ENCODE measurements around the gene HPGDS.
"Not testable (repeated sequence)": the region's sequence is repeated elsewhere in the genome, so short reads cannot be mapped to it uniquely, and the experiment has no call there.

The HPGDS gene

GRCh38 chr4:94342694-94343093 is at the start of gene HPGDS:
Gene HPGDS (minus strand): TSS chr4:94342836. CDS start chr4:94334629, 8,207 bp downstream.
- Histone ChIP-seq H3K4me1 (ENCODE audit: control insufficient read depth, insufficient read depth, low read length) (no peaks in the 10 kb centered on the region), H3K4me3 (ENCODE audit: low read depth, low read length) (no peak within 1 kb of the TSS), H3K9me3 (ENCODE audit: control insufficient read depth, insufficient read depth, low read length) (no peaks in the 10 kb centered on the region), H3K9ac (ENCODE audit: low read depth, low read length) (no peak within 1 kb of the TSS), H3K36me3 (ENCODE audit: control insufficient read depth, insufficient read depth, low read length) (no peaks in the 10 kb centered on the region), H3K27me3 (ENCODE audit: control insufficient read depth, insufficient read depth, low read length) (no peaks in the 10 kb centered on the region)

GRCh38 chr4:94390804-94391410 is 48.3 kb upstream of the HPGDS start:
- Histone ChIP-seq H3K27me3 (ENCODE audit: control insufficient read depth, insufficient read depth, low read length) (no peaks in the 10 kb centered on the region), H3K4me1 (ENCODE audit: control insufficient read depth, insufficient read depth, low read length) (no peaks in the 10 kb centered on the region), H3K9me3 (ENCODE audit: control insufficient read depth, insufficient read depth, low read length) (no peaks in the 10 kb centered on the region), H3K36me3 (ENCODE audit: control insufficient read depth, insufficient read depth, low read length) (no peaks in the 10 kb centered on the region), H3K9ac (ENCODE audit: low read depth, low read length) (no peak overlapping the region), H3K4me3 (ENCODE audit: low read depth, low read length) (no peak overlapping the region)

GRCh38 chr4:94389595-94390267 is 47.1 kb upstream of the HPGDS start:
- Histone ChIP-seq H3K36me3 (ENCODE audit: control insufficient read depth, insufficient read depth, low read length) (no peaks in the 10 kb centered on the region), H3K9me3 (ENCODE audit: control insufficient read depth, insufficient read depth, low read length) (no peaks in the 10 kb centered on the region), H3K4me3 (ENCODE audit: low read depth, low read length) (no peak overlapping the region), H3K9ac (ENCODE audit: low read depth, low read length) (no peak overlapping the region), H3K27me3 (ENCODE audit: control insufficient read depth, insufficient read depth, low read length) (no peaks in the 10 kb centered on the region), H3K4me1 (ENCODE audit: control insufficient read depth, insufficient read depth, low read length) (no peaks in the 10 kb centered on the region)

GRCh38 chr4:94387965-94388364 is 45.3 kb upstream of the HPGDS start:
- H3K36me3 ChIP-seq (ENCODE audit: control insufficient read depth, insufficient read depth, low read length); H3K4me1 ChIP-seq (ENCODE audit: control insufficient read depth, insufficient read depth, low read length); H3K4me3 ChIP-seq (ENCODE audit: low read depth, low read length); H3K9ac ChIP-seq (ENCODE audit: low read depth, low read length); H3K9me3 ChIP-seq (ENCODE audit: control insufficient read depth, insufficient read depth, low read length); H3K27me3 ChIP-seq (ENCODE audit: control insufficient read depth, insufficient read depth, low read length): not testable (repeated sequence)

- not testable (repeated sequence) for H3K4me3 ChIP-seq (ENCODE audit: low read depth, low read length); H3K36me3 ChIP-seq (ENCODE audit: control insufficient read depth, insufficient read depth, low read length); H3K27me3 ChIP-seq (ENCODE audit: control insufficient read depth, insufficient read depth, low read length); H3K4me1 ChIP-seq (ENCODE audit: control insufficient read depth, insufficient read depth, low read length); H3K9ac ChIP-seq (ENCODE audit: low read depth, low read length); H3K9me3 ChIP-seq (ENCODE audit: control insufficient read depth, insufficient read depth, low read length)
Observed at GRCh38 chr4:94385452-94385851, 42.8 kb upstream of the HPGDS start.

GRCh38 chr4:94382891-94383290 is 40.3 kb upstream of the HPGDS start:
- H3K9me3 ChIP-seq (ENCODE audit: control insufficient read depth, insufficient read depth, low read length); H3K4me1 ChIP-seq (ENCODE audit: control insufficient read depth, insufficient read depth, low read length); H3K4me3 ChIP-seq (ENCODE audit: low read depth, low read length); H3K27me3 ChIP-seq (ENCODE audit: control insufficient read depth, insufficient read depth, low read length); H3K9ac ChIP-seq (ENCODE audit: low read depth, low read length); H3K36me3 ChIP-seq (ENCODE audit: control insufficient read depth, insufficient read depth, low read length): not testable (repeated sequence)

GRCh38 chr4:94378047-94378446 is 35.4 kb upstream of the HPGDS start:
- Histone ChIP-seq H3K4me3 (ENCODE audit: low read depth, low read length) (no peak overlapping the region), H3K4me1 (ENCODE audit: control insufficient read depth, insufficient read depth, low read length) (no peaks in the 10 kb centered on the region), H3K9me3 (ENCODE audit: control insufficient read depth, insufficient read depth, low read length) (no peaks in the 10 kb centered on the region), H3K9ac (ENCODE audit: low read depth, low read length) (no peak overlapping the region), H3K27me3 (ENCODE audit: control insufficient read depth, insufficient read depth, low read length) (no peaks in the 10 kb centered on the region), H3K36me3 (ENCODE audit: control insufficient read depth, insufficient read depth, low read length) (no peaks in the 10 kb centered on the region)

- Histone ChIP-seq H3K9ac (ENCODE audit: low read depth, low read length) (no peak overlapping the region), H3K27me3 (ENCODE audit: control insufficient read depth, insufficient read depth, low read length) (no peaks in the 10 kb centered on the region), H3K4me3 (ENCODE audit: low read depth, low read length) (no peak overlapping the region), H3K4me1 (ENCODE audit: control insufficient read depth, insufficient read depth, low read length) (no peaks in the 10 kb centered on the region), H3K9me3 (ENCODE audit: control insufficient read depth, insufficient read depth, low read length) (no peaks in the 10 kb centered on the region), H3K36me3 (ENCODE audit: control insufficient read depth, insufficient read depth, low read length) (no peaks in the 10 kb centered on the region)
Observed at GRCh38 chr4:94377294-94377693, 34.7 kb upstream of the HPGDS start.

- Histone ChIP-seq H3K9me3 (ENCODE audit: control insufficient read depth, insufficient read depth, low read length) (no peaks in the 10 kb centered on the region), H3K27me3 (ENCODE audit: control insufficient read depth, insufficient read depth, low read length) (no peaks in the 10 kb centered on the region), H3K9ac (ENCODE audit: low read depth, low read length) (no peak overlapping the region), H3K36me3 (ENCODE audit: control insufficient read depth, insufficient read depth, low read length) (no peaks in the 10 kb centered on the region), H3K4me3 (ENCODE audit: low read depth, low read length) (no peak overlapping the region), H3K4me1 (ENCODE audit: control insufficient read depth, insufficient read depth, low read length) (no peaks in the 10 kb centered on the region)
Observed at GRCh38 chr4:94375364-94375763, 32.7 kb upstream of the HPGDS start.

- H3K27me3 ChIP-seq (ENCODE audit: control insufficient read depth, insufficient read depth, low read length), result no peaks in the 10 kb centered on the region
- H3K9ac ChIP-seq (ENCODE audit: low read depth, low read length), result no peak overlapping the region
- no peaks in the 10 kb centered on the region for H3K4me1 ChIP-seq (ENCODE audit: control insufficient read depth, insufficient read depth, low read length)
- no peaks in the 10 kb centered on the region for H3K9me3 ChIP-seq (ENCODE audit: control insufficient read depth, insufficient read depth, low read length)
- H3K4me3 ChIP-seq (ENCODE audit: low read depth, low read length), result no peak overlapping the region
- no peaks in the 10 kb centered on the region for H3K36me3 ChIP-seq (ENCODE audit: control insufficient read depth, insufficient read depth, low read length)
Observed at GRCh38 chr4:94373752-94374151, 31.1 kb upstream of the HPGDS start.

GRCh38 chr4:94372991-94373390 is 30.4 kb upstream of the HPGDS start:
- Histone ChIP-seq H3K4me3 (ENCODE audit: low read depth, low read length) (no peak overlapping the region), H3K4me1 (ENCODE audit: control insufficient read depth, insufficient read depth, low read length) (no peaks in the 10 kb centered on the region), H3K27me3 (ENCODE audit: control insufficient read depth, insufficient read depth, low read length) (no peaks in the 10 kb centered on the region), H3K9ac (ENCODE audit: low read depth, low read length) (no peak overlapping the region), H3K9me3 (ENCODE audit: control insufficient read depth, insufficient read depth, low read length) (no peaks in the 10 kb centered on the region), H3K36me3 (ENCODE audit: control insufficient read depth, insufficient read depth, low read length) (no peaks in the 10 kb centered on the region)

- H3K27me3 ChIP-seq (ENCODE audit: control insufficient read depth, insufficient read depth, low read length), result no peaks in the 10 kb centered on the region
- H3K4me3 ChIP-seq (ENCODE audit: low read depth, low read length), result no peak overlapping the region
- H3K4me1 ChIP-seq (ENCODE audit: control insufficient read depth, insufficient read depth, low read length), result no peaks in the 10 kb centered on the region
- H3K36me3 ChIP-seq (ENCODE audit: control insufficient read depth, insufficient read depth, low read length), result no peaks in the 10 kb centered on the region
- no peak overlapping the region for H3K9ac ChIP-seq (ENCODE audit: low read depth, low read length)
- H3K9me3 ChIP-seq (ENCODE audit: control insufficient read depth, insufficient read depth, low read length), result no peaks in the 10 kb centered on the region
Observed at GRCh38 chr4:94372228-94372978, 29.8 kb upstream of the HPGDS start.
